WTC11 (cell line): ENCODE results near the gene LCT. TPM values are rescaled to one million over a fixed set of nuclear protein-coding genes. Genes with fewer than 3 reads are reported as not detected.

Experiments used
- ATAC-seq: fragments of 200-7000 bp; cut with Tn5 transposase; 2 replicates; pipeline ENCODE4 v1.10.0; 2021; ENCODE audit warnings: mild to moderate bottlenecking, moderate library complexity
- CTCF ChIA-PET: fragments of 300-600 bp; sonication (Branson Sonifier 250); formaldehyde crosslinking; loops from one replicate; lab custom pipeline; 2021; ENCODE audit warnings: antibody characterized with exemption; lab: Charles Lee
- POLR2A ChIA-PET: fragments of 350-600 bp; sonication (Branson Sonifier 250); formaldehyde crosslinking; loops from one replicate; lab custom pipeline; 2021; ENCODE audit warnings: antibody characterized with exemption; lab: Charles Lee
- DNase-seq: peaks from one replicate; pipeline ENCODE4 v3.0.0; 2021; ENCODE audit warnings: low spot score
- H3K27ac Mint-ChIP-seq: 2 replicates; pipeline ENCODE4 v1.8.0; 2021; ENCODE audit warnings: mixed read lengths
- H3K27me3 Mint-ChIP-seq: 2 replicates; pipeline ENCODE4 v1.8.0; 2021; ENCODE audit warnings: low read depth, mild to moderate bottlenecking, moderate library complexity, mixed read lengths
- H3K36me3 Mint-ChIP-seq: 2 replicates; pipeline ENCODE4 v1.8.0; 2021; ENCODE audit warnings: mixed read lengths
- H3K4me1 Mint-ChIP-seq: 2 replicates; pipeline ENCODE4 v1.8.0; 2022; ENCODE audit warnings: mixed read lengths
- H3K4me3 Mint-ChIP-seq: 2 replicates; pipeline ENCODE4 v1.8.0; 2021; ENCODE audit warnings: mild to moderate bottlenecking, moderate library complexity, mixed read lengths
- H3K9me3 Mint-ChIP-seq: 2 replicates; pipeline ENCODE4 v1.8.0; 2021; ENCODE audit warnings: mixed read lengths
- CREB1 ChIP-seq: sonication (generic); formaldehyde crosslinking; IDR thresholded peaks from 2 replicates; pipeline ENCODE4 v1.8.0; 2023; ENCODE audit warnings: mild to moderate bottlenecking, missing genetic modification reagents
- ELF4 ChIP-seq: sonication (generic); formaldehyde crosslinking; IDR thresholded peaks from 2 replicates; pipeline ENCODE4 v1.8.1; 2022; ENCODE audit warnings: low read depth, mild to moderate bottlenecking, moderate library complexity, missing genetic modification reagents
- GABPB1 ChIP-seq: sonication (generic); formaldehyde crosslinking; IDR thresholded peaks from 2 replicates; pipeline ENCODE4 v1.8.1; 2023; ENCODE audit warnings: mild to moderate bottlenecking, missing genetic modification reagents
- HMGA2 ChIP-seq: fragments of 250-450 bp; sonication (Bioruptor Pico); IDR thresholded peaks from 2 replicates; pipeline ENCODE4 v1.4.0; 2021; ENCODE audit warnings: mild to moderate bottlenecking, moderate library complexity
- JUN ChIP-seq: sonication (generic); formaldehyde crosslinking; IDR thresholded peaks from 2 replicates; pipeline ENCODE4 v1.8.0; 2023; ENCODE audit warnings: mild to moderate bottlenecking, missing genetic modification reagents
- NFE2L1 ChIP-seq: sonication (generic); formaldehyde crosslinking; IDR thresholded peaks from 2 replicates; pipeline ENCODE4 v1.8.1; 2023; ENCODE audit warnings: missing genetic modification reagents
- NR3C1 ChIP-seq: sonication (generic); formaldehyde crosslinking; conservative IDR thresholded peaks from 2 replicates; pipeline ENCODE4 v1.8.1; 2023; ENCODE audit warnings: low read depth, mild to moderate bottlenecking, missing genetic modification reagents
- RELA ChIP-seq: sonication (generic); formaldehyde crosslinking; IDR thresholded peaks from 2 replicates; pipeline ENCODE4 v1.8.1; 2022; ENCODE audit warnings: missing genetic modification reagents, mild to moderate bottlenecking, borderline replicate concordance
- SP1 ChIP-seq: sonication (generic); formaldehyde crosslinking; conservative IDR thresholded peaks from 2 replicates; pipeline ENCODE4 v1.8.1; 2022; ENCODE audit warnings: missing genetic modification reagents
- ZNF317 ChIP-seq: sonication (generic); formaldehyde crosslinking; IDR thresholded peaks from 2 replicates; pipeline ENCODE4 v1.8.1; 2023; ENCODE audit warnings: low read depth, mild to moderate bottlenecking, moderate library complexity, missing genetic modification reagents, borderline replicate concordance
- ZNF416 ChIP-seq: fragments of 250-450 bp; sonication (Bioruptor Pico); IDR thresholded peaks from 2 replicates; pipeline ENCODE4 v1.9.0; 2021; ENCODE audit warnings: mild to moderate bottlenecking, inconsistent platforms
- ZNF423 ChIP-seq: fragments of 250-450 bp; sonication (Bioruptor Pico); IDR thresholded peaks from 2 replicates; pipeline ENCODE4 v2.1.2; 2022; ENCODE audit warnings: mild to moderate bottlenecking, moderate library complexity
- total RNA-seq: library from RNA; stranded (reverse); gene quantifications from 3 replicates; pipeline ENCODE4 v1.2.3, GENCODE V29; 2021
- TF ChIP-seq, protein P1 (sequence below): sonication (generic); formaldehyde crosslinking; IDR thresholded peaks from 2 replicates; pipeline ENCODE4 v1.8.0; 2022; ENCODE audit warnings: missing genetic modification reagents
- TF ChIP-seq, protein P2 (sequence below): sonication (generic); formaldehyde crosslinking; IDR thresholded peaks from 2 replicates; pipeline ENCODE4 v1.8.1; 2023; ENCODE audit warnings: mild to moderate bottlenecking, missing genetic modification reagents
- TF ChIP-seq, protein P3 (sequence below): sonication (generic); formaldehyde crosslinking; IDR thresholded peaks from 2 replicates; pipeline ENCODE4 v1.8.1; 2023; ENCODE audit warnings: mild to moderate bottlenecking, missing genetic modification reagents
- TF ChIP-seq, protein P4 (sequence below): sonication (generic); formaldehyde crosslinking; IDR thresholded peaks from 2 replicates; pipeline ENCODE4 v1.8.1; 2023; ENCODE audit warnings: mild to moderate bottlenecking, moderate library complexity, missing genetic modification reagents

LCT gene
- total RNA-seq, 1 experiment from 2014 or later, result 0.02 TPM

DNA sequence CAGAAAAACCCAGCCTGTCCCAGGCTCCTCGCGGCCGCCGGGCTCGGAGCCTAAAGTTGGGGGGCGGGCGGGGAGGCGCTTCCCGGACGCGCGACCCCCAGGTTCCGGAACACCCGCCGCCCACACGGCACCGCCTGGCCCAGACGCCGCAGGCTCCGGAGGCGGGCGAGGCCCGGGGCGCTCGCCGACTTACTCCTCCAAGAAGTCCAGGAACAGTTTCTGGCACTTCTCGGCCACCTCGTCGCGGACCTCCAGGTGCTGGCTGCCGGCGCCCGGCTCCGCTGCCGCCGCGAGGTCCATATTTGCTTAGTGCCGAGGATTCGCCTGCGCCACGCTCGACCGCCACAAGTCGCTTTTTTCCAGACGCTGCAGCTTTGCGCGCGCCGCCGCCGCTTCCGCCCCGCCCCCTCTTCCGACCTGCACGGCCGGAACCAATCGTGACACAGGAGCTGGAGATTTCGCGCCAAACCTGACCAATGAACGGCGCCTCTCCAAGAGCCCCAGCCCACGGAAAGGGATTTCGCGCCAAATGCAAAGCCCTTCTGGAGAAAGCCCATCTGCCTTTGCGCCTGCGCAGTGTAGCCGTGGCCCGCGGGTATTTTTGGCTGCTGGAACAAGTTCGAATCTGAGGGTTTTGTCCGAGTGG, 39.2 kb upstream of the LCT start, which contains the start of gene MCM6 (continued):
- TF ChIP-seq, protein P1, sequence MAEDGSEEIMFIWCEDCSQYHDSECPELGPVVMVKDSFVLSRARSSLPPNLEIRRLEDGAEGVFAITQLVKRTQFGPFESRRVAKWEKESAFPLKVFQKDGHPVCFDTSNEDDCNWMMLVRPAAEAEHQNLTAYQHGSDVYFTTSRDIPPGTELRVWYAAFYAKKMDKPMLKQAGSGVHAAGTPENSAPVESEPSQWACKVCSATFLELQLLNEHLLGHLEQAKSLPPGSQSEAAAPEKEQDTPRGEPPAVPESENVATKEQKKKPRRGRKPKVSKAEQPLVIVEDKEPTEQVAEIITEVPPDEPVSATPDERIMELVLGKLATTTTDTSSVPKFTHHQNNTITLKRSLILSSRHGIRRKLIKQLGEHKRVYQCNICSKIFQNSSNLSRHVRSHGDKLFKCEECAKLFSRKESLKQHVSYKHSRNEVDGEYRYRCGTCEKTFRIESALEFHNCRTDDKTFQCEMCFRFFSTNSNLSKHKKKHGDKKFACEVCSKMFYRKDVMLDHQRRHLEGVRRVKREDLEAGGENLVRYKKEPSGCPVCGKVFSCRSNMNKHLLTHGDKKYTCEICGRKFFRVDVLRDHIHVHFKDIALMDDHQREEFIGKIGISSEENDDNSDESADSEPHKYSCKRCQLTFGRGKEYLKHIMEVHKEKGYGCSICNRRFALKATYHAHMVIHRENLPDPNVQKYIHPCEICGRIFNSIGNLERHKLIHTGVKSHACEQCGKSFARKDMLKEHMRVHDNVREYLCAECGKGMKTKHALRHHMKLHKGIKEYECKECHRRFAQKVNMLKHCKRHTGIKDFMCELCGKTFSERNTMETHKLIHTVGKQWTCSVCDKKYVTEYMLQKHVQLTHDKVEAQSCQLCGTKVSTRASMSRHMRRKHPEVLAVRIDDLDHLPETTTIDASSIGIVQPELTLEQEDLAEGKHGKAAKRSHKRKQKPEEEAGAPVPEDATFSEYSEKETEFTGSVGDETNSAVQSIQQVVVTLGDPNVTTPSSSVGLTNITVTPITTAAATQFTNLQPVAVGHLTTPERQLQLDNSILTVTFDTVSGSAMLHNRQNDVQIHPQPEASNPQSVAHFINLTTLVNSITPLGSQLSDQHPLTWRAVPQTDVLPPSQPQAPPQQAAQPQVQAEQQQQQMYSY (CRISPR knock-in tag), result no peak
- TF ChIP-seq HMGA2 (no peak), ELF4 (CRISPR knock-in tag) (peak; percentile 96), NFE2L1 (CRISPR knock-in tag) (peak; percentile 97), CREB1 (CRISPR knock-in tag) (peak; percentile 95), ZNF317 (CRISPR knock-in tag) (peak; percentile 47; the same call in 1 of the 2 replicates), ZNF416 (no peak), RELA (CRISPR knock-in tag) (peak; percentile 94; the same call in 1 of the 2 replicates), GABPB1 (peak; percentile 56), NR3C1 (CRISPR knock-in tag) (peak; percentile 99)
- TF ChIP-seq, protein P2, sequence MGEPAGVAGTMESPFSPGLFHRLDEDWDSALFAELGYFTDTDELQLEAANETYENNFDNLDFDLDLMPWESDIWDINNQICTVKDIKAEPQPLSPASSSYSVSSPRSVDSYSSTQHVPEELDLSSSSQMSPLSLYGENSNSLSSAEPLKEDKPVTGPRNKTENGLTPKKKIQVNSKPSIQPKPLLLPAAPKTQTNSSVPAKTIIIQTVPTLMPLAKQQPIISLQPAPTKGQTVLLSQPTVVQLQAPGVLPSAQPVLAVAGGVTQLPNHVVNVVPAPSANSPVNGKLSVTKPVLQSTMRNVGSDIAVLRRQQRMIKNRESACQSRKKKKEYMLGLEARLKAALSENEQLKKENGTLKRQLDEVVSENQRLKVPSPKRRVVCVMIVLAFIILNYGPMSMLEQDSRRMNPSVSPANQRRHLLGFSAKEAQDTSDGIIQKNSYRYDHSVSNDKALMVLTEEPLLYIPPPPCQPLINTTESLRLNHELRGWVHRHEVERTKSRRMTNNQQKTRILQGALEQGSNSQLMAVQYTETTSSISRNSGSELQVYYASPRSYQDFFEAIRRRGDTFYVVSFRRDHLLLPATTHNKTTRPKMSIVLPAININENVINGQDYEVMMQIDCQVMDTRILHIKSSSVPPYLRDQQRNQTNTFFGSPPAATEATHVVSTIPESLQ (CRISPR knock-in tag), result no peak
- TF ChIP-seq, protein P3, sequence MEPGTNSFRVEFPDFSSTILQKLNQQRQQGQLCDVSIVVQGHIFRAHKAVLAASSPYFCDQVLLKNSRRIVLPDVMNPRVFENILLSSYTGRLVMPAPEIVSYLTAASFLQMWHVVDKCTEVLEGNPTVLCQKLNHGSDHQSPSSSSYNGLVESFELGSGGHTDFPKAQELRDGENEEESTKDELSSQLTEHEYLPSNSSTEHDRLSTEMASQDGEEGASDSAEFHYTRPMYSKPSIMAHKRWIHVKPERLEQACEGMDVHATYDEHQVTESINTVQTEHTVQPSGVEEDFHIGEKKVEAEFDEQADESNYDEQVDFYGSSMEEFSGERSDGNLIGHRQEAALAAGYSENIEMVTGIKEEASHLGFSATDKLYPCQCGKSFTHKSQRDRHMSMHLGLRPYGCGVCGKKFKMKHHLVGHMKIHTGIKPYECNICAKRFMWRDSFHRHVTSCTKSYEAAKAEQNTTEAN (CRISPR knock-in tag), result peak; percentile 97
- TF ChIP-seq, protein P4, sequence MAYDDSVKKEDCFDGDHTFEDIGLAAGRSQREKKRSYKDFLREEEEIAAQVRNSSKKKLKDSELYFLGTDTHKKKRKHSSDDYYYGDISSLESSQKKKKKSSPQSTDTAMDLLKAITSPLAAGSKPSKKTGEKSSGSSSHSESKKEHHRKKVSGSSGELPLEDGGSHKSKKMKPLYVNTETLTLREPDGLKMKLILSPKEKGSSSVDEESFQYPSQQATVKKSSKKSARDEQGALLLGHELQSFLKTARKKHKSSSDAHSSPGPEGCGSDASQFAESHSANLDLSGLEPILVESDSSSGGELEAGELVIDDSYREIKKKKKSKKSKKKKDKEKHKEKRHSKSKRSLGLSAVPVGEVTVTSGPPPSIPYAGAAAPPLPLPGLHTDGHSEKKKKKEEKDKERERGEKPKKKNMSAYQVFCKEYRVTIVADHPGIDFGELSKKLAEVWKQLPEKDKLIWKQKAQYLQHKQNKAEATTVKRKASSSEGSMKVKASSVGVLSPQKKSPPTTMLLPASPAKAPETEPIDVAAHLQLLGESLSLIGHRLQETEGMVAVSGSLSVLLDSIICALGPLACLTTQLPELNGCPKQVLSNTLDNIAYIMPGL (CRISPR knock-in tag), result peak; percentile 85

DNA sequence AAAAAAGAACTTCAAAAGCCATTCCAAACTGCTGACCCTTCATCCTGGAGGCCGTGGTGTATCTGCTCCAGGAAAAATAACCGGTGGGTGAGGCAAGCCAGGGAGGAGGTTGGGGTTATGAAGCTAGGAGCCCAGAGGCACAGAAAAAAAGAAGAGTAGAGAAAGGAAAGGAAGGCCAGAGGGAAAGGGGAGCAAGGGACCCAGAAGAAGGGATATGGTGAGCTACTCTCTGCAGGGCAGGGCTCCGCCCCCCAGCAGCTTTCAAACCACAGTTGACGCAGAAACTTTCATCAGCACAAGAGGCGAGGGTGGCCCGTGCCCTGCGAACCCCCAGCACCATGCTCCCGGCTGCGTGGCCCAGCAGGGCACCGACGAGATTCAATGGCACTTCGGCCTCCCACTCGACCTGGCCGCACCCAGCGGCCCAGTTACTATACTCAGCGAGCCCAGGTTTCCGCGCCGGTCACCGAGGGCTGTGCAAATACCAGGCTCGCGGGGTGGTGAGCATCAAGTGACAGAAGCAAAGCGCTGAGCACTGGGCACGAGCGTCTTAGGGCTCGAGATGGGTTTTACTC, 38.6 kb upstream of the LCT start:
- DNase-seq, result peak; percentile 52
- Mint-ChIP-seq H3K4me3 (peak overlapping the region; percentile 90), H3K9me3 (no peaks in the 10 kb centered on the region), H3K4me1 (peaks cover 29% of the 10 kb centered on the region), H3K36me3 (peaks cover 25% of the 10 kb centered on the region), H3K27ac (peak overlapping the region; percentile 60; the same call in 1 of the 2 replicates), H3K27me3 (peaks cover 4% of the 10 kb centered on the region; the same call in 1 of the 2 replicates)
- ChIA-PET POLR2A (interaction anchor here (0.6 to 1.0 kb wide), 3 partner anchors 110 to 509 kb away, joined by 3 to 4 read pairs (median 3); partner anchors contain the start of gene DARS1), CTCF (interaction anchor here (0.6 to 1.9 kb wide), 5 partner anchors 78 to 508 kb away, joined by 3 to 11 read pairs (median 3); no protein-coding TSS in a partner anchor)
- peak; percentile 50 for ATAC-seq
- TF ChIP-seq ZNF423 (CRISPR knock-in tag) (0 out of 2 replicates have a peak, but pooled peaks have one; percentile 20), JUN (CRISPR knock-in tag) (no peak), SP1 (CRISPR knock-in tag) (no peak)
- TF ChIP-seq, all 79 proteins: peak for 1
